ENCODE data around the gene ARF3. TPM values are rescaled to one million over a fixed set of nuclear protein-coding genes. Genes with fewer than 3 reads are reported as not detected.

Gene ARF3
- 10 to 100 TPM; 31.2 to 40.7 (median 37.2) TPM for polyA plus RNA-seq

- Mint-ChIP-seq H3K9me3 (no peaks in the 10 kb centered on the region), H3K36me3 (no peaks in the 10 kb centered on the region), H3K4me1 (peaks cover 31 to 46% of the 10 kb centered on the region in 2 donors), H3K27ac (peak within 1 kb of the TSS; percentile 80 to 96 (median 93)), H3K4me3 (peak within 1 kb of the TSS; percentile 91 to 97 (median 95)), H3K27me3 (ENCODE audit: low read depth in 3 of 3) (peaks cover 0 to 6% (median 3%) of the 10 kb centered on the region in 3 donors)
- DNase-seq = peak; percentile 90 to 93 (median 92)
These were observed at the start of gene ARF3 for GRCh38 chr12:48957141-48958048. Gene ARF3 (minus strand): TSS chr12:48957487. CDS start chr12:48941095, 16,392 bp downstream.

GRCh38 chr12:49000346-49000745 lies 43.1 kb upstream of the ARF3 start:
- DNase-seq = no peak
- peaks cover 29 to 32% of the 10 kb centered on the region in 2 donors for H3K4me1 Mint-ChIP-seq
- H3K9me3 Mint-ChIP-seq = no peaks in the 10 kb centered on the region
- H3K36me3 Mint-ChIP-seq = peaks cover 37 to 52% (median 37%) of the 10 kb centered on the region in 3 donors
- peak overlapping the region in 4 of 5 donors; percentile 47 to 83 (median 63) for H3K4me3 Mint-ChIP-seq
- peaks cover 21 to 25% (median 24%) of the 10 kb centered on the region in 3 donors for H3K27me3 Mint-ChIP-seq (ENCODE audit: low read depth in 3 of 3)
- H3K27ac Mint-ChIP-seq = no peak overlapping the region

GRCh38 chr12:48999371-49000131 lies 42.3 kb upstream of the ARF3 start, which contains the start of gene DDN:
Gene DDN (minus strand): TSS chr12:48999375. CDS start chr12:48999287, 88 bp downstream.
- peaks cover 21 to 26% (median 25%) of the 10 kb centered on the region in 3 donors for H3K27me3 Mint-ChIP-seq (ENCODE audit: low read depth in 3 of 3)
- peaks cover 32 to 35% of the 10 kb centered on the region in 2 donors for H3K4me1 Mint-ChIP-seq
- H3K36me3 Mint-ChIP-seq = peaks cover 29 to 44% (median 29%) of the 10 kb centered on the region in 3 donors
- peak within 1 kb of the TSS; percentile 69 to 83 (median 77) for H3K4me3 Mint-ChIP-seq
- H3K27ac Mint-ChIP-seq = peak within 1 kb of the TSS in 3 of 6 donors; percentile 10 to 64 (median 44)
- peak; percentile 33 to 47 (median 43) for DNase-seq
- no peaks in the 10 kb centered on the region for H3K9me3 Mint-ChIP-seq

- Mint-ChIP-seq H3K9me3 (no peaks in the 10 kb centered on the region), H3K4me3 (peak overlapping the region; percentile 69 to 83 (median 76)), H3K27me3 (ENCODE audit: low read depth in 3 of 3) (peaks cover 26 to 29% (median 28%) of the 10 kb centered on the region in 3 donors), H3K27ac (peak overlapping the region in 2 of 6 donors; percentile 17 to 44), H3K36me3 (peaks cover 24 to 36% (median 25%) of the 10 kb centered on the region in 3 donors), H3K4me1 (peaks cover 32 to 35% of the 10 kb centered on the region in 2 donors)
- DNase-seq = peak in 2 of 3 donors; percentile 27 to 28
These were observed 41.4 kb upstream of the ARF3 start for GRCh38 chr12:48998497-48999353.

- Mint-ChIP-seq H3K36me3 (peaks cover 21 to 28% (median 22%) of the 10 kb centered on the region in 3 donors), H3K27ac (peak overlapping the region in 4 of 6 donors; percentile 66 to 85 (median 74)), H3K9me3 (no peaks in the 10 kb centered on the region), H3K27me3 (ENCODE audit: low read depth in 3 of 3) (peaks cover 25 to 29% (median 26%) of the 10 kb centered on the region in 3 donors), H3K4me3 (peak overlapping the region; percentile 63 to 83 (median 68)), H3K4me1 (peaks cover 32 to 35% of the 10 kb centered on the region in 2 donors)
- peak; percentile 34 to 44 (median 40) for DNase-seq
These were observed 40.6 kb upstream of the ARF3 start for GRCh38 chr12:48997719-48998496.

- Mint-ChIP-seq H3K36me3 (peaks cover 12 to 19% (median 13%) of the 10 kb centered on the region in 3 donors), H3K27ac (peak overlapping the region in 5 of 6 donors; percentile 61 to 86 (median 69)), H3K27me3 (ENCODE audit: low read depth in 3 of 3) (peaks cover 24 to 27% (median 24%) of the 10 kb centered on the region in 3 donors), H3K9me3 (no peaks in the 10 kb centered on the region), H3K4me1 (peaks cover 32 to 35% of the 10 kb centered on the region in 2 donors), H3K4me3 (peak overlapping the region; percentile 59 to 70 (median 65))
- peak; percentile 63 to 71 (median 65) for DNase-seq
These were observed 39.8 kb upstream of the ARF3 start for GRCh38 chr12:48996794-48997718.

GRCh38 chr12:48995086-48995879 lies 38.0 kb upstream of the ARF3 start:
- peaks cover 31 to 33% of the 10 kb centered on the region in 2 donors for H3K4me1 Mint-ChIP-seq
- peak; percentile 53 to 58 (median 55) for DNase-seq
- no peaks in the 10 kb centered on the region for H3K9me3 Mint-ChIP-seq
- peaks cover 22 to 26% (median 23%) of the 10 kb centered on the region in 3 donors for H3K27me3 Mint-ChIP-seq (ENCODE audit: low read depth in 3 of 3)
- peaks cover 0 to 3% (median 0%) of the 10 kb centered on the region in 3 donors for H3K36me3 Mint-ChIP-seq
- H3K27ac Mint-ChIP-seq = peak overlapping the region in 5 of 6 donors; percentile 64 to 94 (median 91)
- H3K4me3 Mint-ChIP-seq = peak overlapping the region; percentile 7 to 77 (median 68)

GRCh38 chr12:48994224-48995085 lies 37.2 kb upstream of the ARF3 start:
- Mint-ChIP-seq H3K4me3 (peak overlapping the region in 1 of 5 donors; percentile 53), H3K27ac (peak overlapping the region in 1 of 6 donors; percentile 64), H3K9me3 (no peaks in the 10 kb centered on the region), H3K27me3 (ENCODE audit: low read depth in 3 of 3) (peaks cover 15 to 25% (median 20%) of the 10 kb centered on the region in 3 donors), H3K4me1 (peaks cover 23 to 25% of the 10 kb centered on the region in 2 donors), H3K36me3 (no peaks in the 10 kb centered on the region)
- DNase-seq = no peak

GRCh38 chr12:48993787-48994186 lies 36.5 kb upstream of the ARF3 start:
- peaks cover 14 to 29% (median 19%) of the 10 kb centered on the region in 3 donors for H3K27me3 Mint-ChIP-seq (ENCODE audit: low read depth in 3 of 3)
- H3K36me3 Mint-ChIP-seq = no peaks in the 10 kb centered on the region
- peaks cover 18 to 22% of the 10 kb centered on the region in 2 donors for H3K4me1 Mint-ChIP-seq
- peak overlapping the region in 2 of 6 donors; percentile 2 to 46 for H3K27ac Mint-ChIP-seq
- DNase-seq = no peak
- H3K4me3 Mint-ChIP-seq = no peak overlapping the region
- H3K9me3 Mint-ChIP-seq = no peaks in the 10 kb centered on the region

All from immature natural killer cell (primary cell).